ENCODE results near the gene HIPK4.
"Not testable (repeated sequence)": the region's sequence is repeated elsewhere in the genome, so short reads cannot be mapped to it uniquely, and the experiment has no call there.

HIPK4 gene

DNA sequence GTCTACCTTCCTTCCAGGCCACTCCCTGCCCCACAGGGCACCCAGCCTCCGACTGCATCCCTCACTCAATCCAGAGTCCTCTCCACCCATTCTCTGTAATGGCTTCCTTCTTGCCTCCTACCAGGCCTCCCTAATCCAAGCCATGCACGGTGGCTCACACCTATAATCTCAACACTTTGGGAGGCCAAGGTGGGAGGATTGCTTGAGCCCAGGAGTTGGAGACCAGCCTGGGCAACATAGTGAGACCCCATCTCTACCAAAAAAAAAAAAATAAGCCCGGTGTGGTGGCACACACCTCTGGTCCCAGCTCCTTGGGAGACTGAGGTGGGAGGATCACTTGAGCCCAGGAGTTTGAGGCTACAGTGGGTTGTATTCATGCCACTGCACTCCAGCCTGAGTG is 19.7 kb downstream of the HIPK4 start:
- not testable (repeated sequence) for H3K36me3 Mint-ChIP-seq (ENCODE audit: low read depth); H3K9me3 Mint-ChIP-seq; H3K27ac Mint-ChIP-seq; H3K27me3 Mint-ChIP-seq (ENCODE audit: low read depth); H3K4me3 Mint-ChIP-seq
- H3K4me1 Mint-ChIP-seq (ENCODE audit: low read depth) = peaks cover 10% of the 10 kb centered on the region

DNA sequence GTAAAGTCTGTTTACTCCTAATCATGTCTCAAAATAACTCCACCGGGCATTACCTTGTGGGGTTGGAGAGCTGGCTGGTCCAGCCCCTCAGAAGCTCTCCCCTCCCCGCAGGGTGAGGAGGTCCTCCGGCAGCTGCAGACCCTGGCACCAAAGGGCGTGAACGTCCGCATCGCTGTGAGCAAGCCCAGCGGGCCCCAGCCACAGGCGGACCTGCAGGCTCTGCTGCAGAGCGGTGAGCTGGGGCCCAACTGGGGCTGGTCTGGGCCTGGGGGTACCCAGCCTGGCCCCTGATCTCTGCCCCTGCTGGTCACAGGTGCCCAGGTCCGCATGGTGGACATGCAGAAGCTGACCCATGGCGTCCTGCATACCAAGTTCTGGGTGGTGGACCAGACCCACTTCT is 20.2 kb downstream of the HIPK4 start:
- H3K36me3 Mint-ChIP-seq (ENCODE audit: low read depth) = peaks cover 2% of the 10 kb centered on the region
- no peaks in the 10 kb centered on the region for H3K27me3 Mint-ChIP-seq (ENCODE audit: low read depth)
- peaks cover 10% of the 10 kb centered on the region for H3K4me1 Mint-ChIP-seq (ENCODE audit: low read depth)
- H3K9me3 Mint-ChIP-seq = no peaks in the 10 kb centered on the region
- H3K4me3 Mint-ChIP-seq = no peak overlapping the region
- H3K27ac Mint-ChIP-seq = no peak overlapping the region

DNA sequence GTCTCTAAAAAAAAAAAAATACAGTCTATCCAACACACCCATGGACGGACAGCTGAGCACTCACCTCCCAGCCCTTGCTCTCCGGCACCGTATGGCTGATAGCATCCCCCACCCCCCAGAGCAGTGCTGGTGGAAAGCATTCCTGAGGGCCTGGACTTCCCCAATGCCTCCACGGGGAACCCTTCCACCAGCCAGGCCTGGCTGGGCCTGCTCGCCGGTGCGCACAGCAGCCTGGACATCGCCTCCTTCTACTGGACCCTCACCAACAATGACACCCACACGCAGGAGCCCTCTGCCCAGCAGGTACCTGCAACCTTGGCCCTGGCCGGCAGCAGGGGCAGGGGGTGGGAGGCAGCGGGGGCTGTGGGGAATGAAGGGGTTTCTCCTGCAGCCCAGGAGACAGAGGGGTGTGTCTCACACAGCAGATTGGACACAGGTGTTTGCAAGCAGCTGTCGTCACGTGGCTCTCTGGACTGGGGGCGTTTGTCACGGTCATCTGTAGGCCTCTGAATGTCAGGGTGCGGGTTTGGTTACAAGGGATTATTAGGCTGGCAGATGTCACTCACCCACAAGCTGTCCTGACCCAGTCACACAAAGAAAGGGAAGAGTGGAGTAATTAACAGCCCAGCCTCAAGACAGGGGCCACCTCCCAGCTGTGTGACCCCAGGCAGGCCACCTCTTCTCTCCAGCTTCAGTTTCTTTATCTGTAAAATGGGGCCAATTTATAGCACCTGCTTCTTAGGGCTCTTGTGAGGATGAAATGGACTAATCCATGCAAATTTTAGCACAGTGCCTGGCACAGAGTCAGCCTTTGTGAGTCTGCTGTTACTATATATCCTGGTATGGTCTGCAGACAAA is 22.2 kb downstream of the HIPK4 start:
- no peaks in the 10 kb centered on the region for H3K9me3 Mint-ChIP-seq
- H3K4me3 Mint-ChIP-seq = no peak overlapping the region
- peaks cover 9% of the 10 kb centered on the region for H3K4me1 Mint-ChIP-seq (ENCODE audit: low read depth)
- no peak overlapping the region for H3K27ac Mint-ChIP-seq
- peaks cover under 1% of the 10 kb centered on the region for H3K36me3 Mint-ChIP-seq (ENCODE audit: low read depth)
- no peaks in the 10 kb centered on the region for H3K27me3 Mint-ChIP-seq (ENCODE audit: low read depth)

DNA sequence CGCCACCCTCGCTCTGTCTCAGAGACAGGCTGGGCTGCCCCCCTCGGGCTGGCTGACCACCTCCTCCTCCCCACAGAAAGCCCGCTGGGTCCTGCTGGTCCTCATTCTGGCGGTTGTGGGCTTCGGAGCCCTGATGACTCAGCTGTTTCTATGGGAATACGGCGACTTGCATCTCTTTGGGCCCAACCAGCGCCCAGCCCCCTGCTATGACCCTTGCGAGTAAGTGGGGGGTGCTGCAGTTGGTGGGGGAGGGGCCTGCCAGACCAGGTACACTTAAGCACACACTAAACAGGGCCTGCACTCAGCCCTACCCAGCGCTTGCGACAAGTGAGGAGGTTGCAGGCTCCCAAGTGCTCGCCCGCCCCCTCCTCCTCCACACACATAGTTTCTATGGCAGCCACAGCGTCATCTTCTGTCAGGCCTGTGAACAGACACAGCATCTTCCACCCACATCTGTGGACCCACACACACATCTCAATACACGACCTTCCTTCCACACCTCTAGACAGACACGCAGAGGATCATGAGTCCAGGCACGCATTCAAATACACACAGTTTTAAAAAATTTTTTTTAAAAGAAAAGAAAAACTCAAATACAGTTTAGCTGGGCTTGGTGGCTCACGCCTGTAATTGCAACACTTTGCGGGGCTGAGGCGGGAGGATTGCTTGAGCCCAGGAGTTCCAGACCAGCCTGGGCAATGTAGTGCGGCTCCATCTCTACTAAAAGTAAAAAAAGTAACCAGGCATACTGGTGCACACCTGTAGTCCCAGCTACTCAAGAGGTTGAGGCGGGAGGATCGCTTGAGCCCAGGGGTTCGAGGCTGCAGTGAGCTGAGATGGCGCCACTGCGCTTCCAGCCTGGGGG is 23.1 kb downstream of the HIPK4 start:
- H3K27ac Mint-ChIP-seq = no peak overlapping the region
- H3K4me1 Mint-ChIP-seq (ENCODE audit: low read depth) = peaks cover 9% of the 10 kb centered on the region
- no peaks in the 10 kb centered on the region for H3K36me3 Mint-ChIP-seq (ENCODE audit: low read depth)
- no peaks in the 10 kb centered on the region for H3K9me3 Mint-ChIP-seq
- H3K27me3 Mint-ChIP-seq (ENCODE audit: low read depth) = no peaks in the 10 kb centered on the region
- no peak overlapping the region for H3K4me3 Mint-ChIP-seq

DNA sequence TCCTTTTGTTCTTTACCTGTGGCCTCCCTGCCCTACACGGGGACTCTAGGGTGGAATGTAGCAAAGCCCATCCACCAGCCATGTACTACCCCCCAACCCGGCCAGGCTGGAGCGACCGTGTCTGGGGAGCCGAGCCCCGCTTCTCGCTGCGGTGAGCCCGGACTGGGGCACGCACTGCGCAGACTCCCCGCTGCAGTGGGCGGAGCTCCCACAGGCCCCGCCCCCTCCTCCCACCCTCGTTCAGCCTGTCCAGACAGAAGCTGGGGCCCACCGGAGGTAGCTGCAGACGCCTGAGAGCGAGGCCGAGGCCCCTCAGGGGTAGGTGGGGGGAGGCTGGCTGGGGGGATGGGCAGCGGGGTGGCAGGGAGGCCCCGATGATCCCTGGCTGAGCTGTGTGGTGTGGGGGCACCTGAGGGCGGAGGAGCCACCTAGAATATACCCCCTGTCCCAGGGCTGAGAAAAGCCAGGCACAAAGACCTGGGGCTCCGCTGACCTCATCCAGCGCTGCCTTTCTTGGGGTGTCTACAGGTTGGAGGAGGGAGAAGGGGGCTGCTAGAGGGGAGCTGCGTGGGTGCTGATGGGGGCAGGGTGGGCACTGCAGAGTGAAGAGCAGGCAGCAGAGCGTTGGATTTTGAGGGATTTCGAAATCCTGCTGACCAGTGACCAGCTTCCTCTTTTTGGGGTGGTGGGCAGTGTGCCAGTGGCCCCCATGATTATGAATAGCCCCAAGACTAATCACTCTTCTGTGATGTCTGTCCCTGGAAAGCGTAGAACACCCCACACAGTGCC is 24.2 kb downstream of the HIPK4 start:
- Mint-ChIP-seq H3K27ac (no peak overlapping the region), H3K4me3 (peak overlapping the region; percentile 54), H3K9me3 (no peaks in the 10 kb centered on the region), H3K4me1 (ENCODE audit: low read depth) (peaks cover 9% of the 10 kb centered on the region), H3K36me3 (ENCODE audit: low read depth) (no peaks in the 10 kb centered on the region), H3K27me3 (ENCODE audit: low read depth) (no peaks in the 10 kb centered on the region)

DNA sequence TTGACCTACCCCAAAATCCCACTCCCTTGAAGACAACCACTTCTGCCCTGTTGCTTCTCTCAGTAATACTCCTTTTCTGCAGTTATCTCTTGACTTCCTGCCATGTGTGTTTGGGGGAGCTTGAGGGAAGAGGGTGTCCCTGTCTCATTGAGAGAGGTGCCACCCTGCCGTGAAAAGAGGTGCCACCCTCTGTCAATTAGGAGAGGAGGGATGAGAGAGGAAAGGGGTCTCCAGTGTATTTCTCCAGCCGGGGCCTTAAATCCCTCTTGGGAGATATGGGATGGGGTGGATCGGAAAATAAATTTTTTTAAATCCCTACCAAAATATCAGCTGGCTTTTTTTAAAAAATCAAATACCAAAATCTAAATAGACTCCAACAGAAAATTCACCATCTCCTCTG is 25.0 kb downstream of the HIPK4 start:
- peaks cover 9% of the 10 kb centered on the region for H3K4me1 Mint-ChIP-seq (ENCODE audit: low read depth)
- peak overlapping the region; percentile 63 for H3K4me3 Mint-ChIP-seq
- no peak overlapping the region for H3K27ac Mint-ChIP-seq
- no peaks in the 10 kb centered on the region for H3K36me3 Mint-ChIP-seq (ENCODE audit: low read depth)
- no peaks in the 10 kb centered on the region for H3K27me3 Mint-ChIP-seq (ENCODE audit: low read depth)
- no peaks in the 10 kb centered on the region for H3K9me3 Mint-ChIP-seq

DNA sequence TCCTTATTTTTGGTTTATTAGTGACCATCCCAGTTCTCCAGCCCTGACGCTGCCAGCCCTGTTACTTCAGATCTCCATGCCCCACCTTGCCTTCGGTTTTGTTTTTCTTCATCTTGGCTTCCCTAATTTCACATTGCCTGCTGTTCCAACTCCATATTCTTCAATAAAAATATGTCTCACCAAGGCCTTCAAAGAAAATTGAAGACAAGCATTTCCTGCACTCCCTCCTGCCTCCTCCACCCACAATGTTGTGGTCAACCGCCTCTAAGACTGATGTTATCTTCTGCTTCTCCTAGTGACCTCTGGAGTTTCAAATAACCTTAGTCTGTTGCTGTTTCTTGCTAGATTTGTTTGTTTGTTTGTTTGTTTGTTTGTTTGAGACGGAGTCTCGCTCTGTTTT is 26.9 kb downstream of the HIPK4 start:
- H3K4me1 Mint-ChIP-seq (ENCODE audit: low read depth) = peaks cover 9% of the 10 kb centered on the region
- no peak overlapping the region for H3K4me3 Mint-ChIP-seq
- H3K36me3 Mint-ChIP-seq (ENCODE audit: low read depth) = no peaks in the 10 kb centered on the region
- H3K27ac Mint-ChIP-seq = peak overlapping the region; percentile 16
- no peaks in the 10 kb centered on the region for H3K27me3 Mint-ChIP-seq (ENCODE audit: low read depth)
- H3K9me3 Mint-ChIP-seq = no peaks in the 10 kb centered on the region

DNA sequence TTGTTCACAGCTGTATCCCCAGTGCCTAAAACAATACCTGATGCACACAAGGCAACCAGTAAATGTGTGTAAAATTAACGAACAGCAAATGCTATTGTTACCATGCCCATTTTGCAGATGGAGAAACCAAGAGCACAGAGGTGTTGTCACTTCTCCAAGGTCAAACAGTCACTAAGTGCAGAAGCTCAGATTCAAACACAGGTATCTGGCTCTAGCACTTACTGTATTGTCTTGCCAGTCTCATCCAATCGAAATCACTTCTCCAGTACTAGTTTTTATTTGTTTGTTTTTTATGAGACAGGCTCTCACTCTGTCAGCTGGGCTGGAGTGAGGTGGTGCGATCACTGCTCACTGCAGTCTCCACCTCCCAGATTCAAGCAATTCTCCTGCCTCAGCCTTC is 27.8 kb downstream of the HIPK4 start:
- H3K4me1 Mint-ChIP-seq (ENCODE audit: low read depth) = peaks cover 9% of the 10 kb centered on the region
- no peaks in the 10 kb centered on the region for H3K36me3 Mint-ChIP-seq (ENCODE audit: low read depth)
- H3K27ac Mint-ChIP-seq = no peak overlapping the region
- H3K9me3 Mint-ChIP-seq = no peaks in the 10 kb centered on the region
- H3K4me3 Mint-ChIP-seq = no peak overlapping the region
- H3K27me3 Mint-ChIP-seq (ENCODE audit: low read depth) = no peaks in the 10 kb centered on the region

DNA sequence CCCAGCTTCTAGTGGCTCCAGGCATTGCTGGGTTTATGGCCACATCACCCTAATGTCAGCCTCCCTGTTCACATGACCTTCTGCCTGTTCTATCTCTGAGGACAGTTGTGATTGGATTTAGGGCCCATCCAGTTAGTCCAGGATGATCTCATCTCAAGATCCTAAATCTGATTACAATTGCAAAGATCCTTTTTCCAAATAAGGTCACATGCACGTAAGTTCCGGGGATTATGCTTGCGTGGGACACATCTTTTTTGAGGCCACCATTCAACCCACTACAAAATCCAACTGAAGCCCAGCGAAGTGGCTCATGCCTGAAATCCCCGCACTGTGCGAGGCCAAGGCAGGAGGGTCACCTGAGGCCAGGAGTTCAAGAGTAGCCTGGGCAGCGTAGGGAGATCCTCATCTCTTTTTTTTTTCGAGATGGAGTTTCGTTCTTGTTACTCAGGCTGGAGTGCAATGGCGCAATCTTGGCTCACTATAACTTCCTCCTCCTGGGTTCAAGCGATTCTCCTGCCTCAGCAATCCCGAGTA is 29.2 kb downstream of the HIPK4 start:
- H3K4me3 Mint-ChIP-seq = no peak overlapping the region
- no peaks in the 10 kb centered on the region for H3K9me3 Mint-ChIP-seq
- peaks cover 10% of the 10 kb centered on the region for H3K4me1 Mint-ChIP-seq (ENCODE audit: low read depth)
- H3K36me3 Mint-ChIP-seq (ENCODE audit: low read depth) = peaks cover 1% of the 10 kb centered on the region
- H3K27ac Mint-ChIP-seq = no peak overlapping the region
- H3K27me3 Mint-ChIP-seq (ENCODE audit: low read depth) = no peaks in the 10 kb centered on the region

DNA sequence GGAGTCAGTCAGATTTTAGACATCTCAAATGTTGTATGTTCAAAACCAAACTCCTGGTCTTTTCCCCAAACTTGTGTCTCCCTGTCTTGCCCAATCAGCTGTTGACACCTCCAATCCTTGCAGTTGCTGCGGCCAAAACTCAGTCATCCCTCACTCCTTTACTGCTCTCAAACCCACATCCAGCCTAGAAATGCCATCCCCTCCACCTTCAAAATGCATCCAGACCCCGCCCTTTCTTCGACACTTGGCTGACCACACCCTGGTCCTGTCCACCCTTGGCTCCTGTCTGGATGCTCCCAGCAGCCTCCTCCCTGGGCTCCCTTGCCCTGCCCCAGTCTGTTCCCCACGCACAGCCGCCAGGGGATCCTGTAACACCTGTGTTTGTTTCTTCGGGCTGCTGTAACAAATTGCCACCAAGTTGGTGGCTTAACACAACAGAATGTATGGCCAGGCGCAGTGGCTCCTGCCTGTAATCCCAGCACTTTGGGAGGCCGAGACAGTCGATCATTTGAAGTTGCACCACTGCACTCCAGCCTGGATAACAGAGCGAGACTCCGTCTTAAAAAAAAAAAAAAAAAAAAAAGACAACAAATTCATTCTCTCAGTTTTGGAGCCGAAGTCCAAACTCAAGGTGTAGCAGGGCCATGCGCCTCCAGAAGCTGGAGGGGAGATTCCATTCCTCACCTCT is 29.8 kb downstream of the HIPK4 start:
- H3K27ac Mint-ChIP-seq = no peak overlapping the region
- peaks cover 2% of the 10 kb centered on the region for H3K36me3 Mint-ChIP-seq (ENCODE audit: low read depth)
- H3K4me1 Mint-ChIP-seq (ENCODE audit: low read depth) = peaks cover 8% of the 10 kb centered on the region
- no peaks in the 10 kb centered on the region for H3K27me3 Mint-ChIP-seq (ENCODE audit: low read depth)
- no peaks in the 10 kb centered on the region for H3K9me3 Mint-ChIP-seq
- no peak overlapping the region for H3K4me3 Mint-ChIP-seq

DNA sequence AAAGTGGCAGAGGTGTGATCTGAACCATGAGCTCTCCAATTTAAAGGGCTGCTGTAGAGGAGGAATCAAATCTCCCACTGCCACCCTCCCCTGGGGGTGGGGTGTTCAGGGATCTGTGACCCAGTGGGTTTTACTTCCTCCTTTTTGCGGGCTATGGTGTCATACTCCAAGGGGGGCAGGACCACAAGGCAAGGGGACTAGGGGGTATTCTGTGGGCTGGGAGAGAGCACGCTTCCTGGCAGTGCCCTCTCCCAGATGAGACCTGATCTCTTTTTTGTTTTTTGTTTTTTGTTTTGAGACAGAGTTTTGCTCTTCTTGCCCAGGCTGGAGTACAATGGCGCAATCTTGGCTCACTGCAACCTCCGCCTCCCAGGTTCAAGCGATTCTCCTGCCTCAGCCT is 31.2 kb downstream of the HIPK4 start:
- no peaks in the 10 kb centered on the region for H3K27me3 Mint-ChIP-seq (ENCODE audit: low read depth)
- H3K27ac Mint-ChIP-seq = no peak overlapping the region
- no peak overlapping the region for H3K4me3 Mint-ChIP-seq
- H3K9me3 Mint-ChIP-seq = no peaks in the 10 kb centered on the region
- H3K36me3 Mint-ChIP-seq (ENCODE audit: low read depth) = peaks cover 2% of the 10 kb centered on the region
- H3K4me1 Mint-ChIP-seq (ENCODE audit: low read depth) = peaks cover 6% of the 10 kb centered on the region

DNA sequence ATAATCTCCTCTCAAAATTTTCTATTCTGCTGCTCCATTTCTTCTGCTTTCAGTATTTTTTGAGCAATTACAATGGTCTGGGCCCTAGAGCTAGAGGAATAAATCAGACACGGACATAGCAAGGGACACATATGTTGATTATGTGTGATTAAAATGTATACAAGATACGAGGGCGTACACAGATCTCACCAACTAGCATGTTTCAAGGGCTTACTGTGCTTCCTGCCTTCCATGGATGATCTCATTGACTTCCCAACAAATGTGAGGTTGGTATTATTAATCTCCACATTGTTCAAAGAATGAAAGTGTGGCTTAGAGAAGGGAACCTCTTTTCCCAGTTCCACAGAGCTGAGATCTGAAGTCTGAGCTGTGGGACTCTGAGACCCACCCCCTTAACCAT is 32.3 kb downstream of the HIPK4 start:
- Mint-ChIP-seq H3K4me3 (no peak overlapping the region), H3K36me3 (ENCODE audit: low read depth) (peaks cover 2% of the 10 kb centered on the region), H3K4me1 (ENCODE audit: low read depth) (peaks cover 2% of the 10 kb centered on the region), H3K27ac (no peak overlapping the region), H3K9me3 (no peaks in the 10 kb centered on the region), H3K27me3 (ENCODE audit: low read depth) (no peaks in the 10 kb centered on the region)

DNA sequence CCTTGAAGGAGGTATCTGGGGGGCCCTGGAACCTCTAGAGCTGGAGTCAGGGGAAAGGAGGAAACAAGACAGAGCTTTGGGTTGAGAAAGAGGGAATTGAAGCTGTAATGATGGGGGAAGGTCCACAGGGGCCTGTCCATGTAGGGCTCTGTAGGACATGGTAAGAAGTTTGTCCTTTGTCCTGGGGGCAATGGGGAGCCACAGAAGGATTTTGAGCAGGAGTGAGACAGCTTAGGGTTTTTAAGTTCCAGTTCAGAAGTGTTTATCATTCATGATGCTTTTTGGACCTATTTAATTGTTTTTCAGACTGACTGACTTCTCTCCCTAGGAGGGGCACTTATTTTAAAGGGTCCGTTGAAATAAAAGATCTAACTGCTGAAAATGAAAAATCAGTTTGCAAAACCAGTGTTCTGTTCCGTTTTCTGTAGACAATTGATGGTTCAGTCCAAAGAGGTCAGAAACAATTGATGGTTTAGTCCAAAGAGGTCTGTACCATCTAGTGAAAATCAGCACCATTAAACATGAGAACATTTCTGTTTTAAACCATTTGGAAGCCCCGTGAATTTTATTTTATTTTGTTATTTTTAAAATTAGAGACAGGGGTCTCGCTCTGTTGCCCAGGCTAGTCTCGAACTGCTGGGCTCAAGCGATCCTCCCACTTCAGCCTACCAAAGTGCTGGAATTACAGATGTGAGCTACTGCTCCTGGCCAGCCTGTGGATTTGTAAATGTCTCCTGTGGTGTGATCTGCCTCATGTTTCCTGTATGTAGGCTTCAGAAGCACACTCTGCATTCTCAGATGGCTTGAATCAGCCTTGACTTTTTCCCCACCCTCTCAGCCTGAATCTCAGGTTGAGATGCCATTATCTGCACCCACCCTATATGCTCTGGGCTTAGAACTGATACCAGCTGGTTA is 33.0 kb downstream of the HIPK4 start:
- Mint-ChIP-seq H3K4me1 (ENCODE audit: low read depth) (peaks cover 2% of the 10 kb centered on the region), H3K27ac (no peak overlapping the region), H3K4me3 (no peak overlapping the region), H3K9me3 (no peaks in the 10 kb centered on the region), H3K36me3 (ENCODE audit: low read depth) (peaks cover 2% of the 10 kb centered on the region), H3K27me3 (ENCODE audit: low read depth) (no peaks in the 10 kb centered on the region)
